8988T (cell line): ENCODE data around the gene UTF1.
"Not testable (repeated sequence)": the region's sequence is repeated elsewhere in the genome, so short reads cannot be mapped to it uniquely, and the experiment has no call there.

Experiments used
- DNase-seq: peaks from one replicate; pipeline ENCODE4 v3.0.0; 2011

Gene UTF1

DNA sequence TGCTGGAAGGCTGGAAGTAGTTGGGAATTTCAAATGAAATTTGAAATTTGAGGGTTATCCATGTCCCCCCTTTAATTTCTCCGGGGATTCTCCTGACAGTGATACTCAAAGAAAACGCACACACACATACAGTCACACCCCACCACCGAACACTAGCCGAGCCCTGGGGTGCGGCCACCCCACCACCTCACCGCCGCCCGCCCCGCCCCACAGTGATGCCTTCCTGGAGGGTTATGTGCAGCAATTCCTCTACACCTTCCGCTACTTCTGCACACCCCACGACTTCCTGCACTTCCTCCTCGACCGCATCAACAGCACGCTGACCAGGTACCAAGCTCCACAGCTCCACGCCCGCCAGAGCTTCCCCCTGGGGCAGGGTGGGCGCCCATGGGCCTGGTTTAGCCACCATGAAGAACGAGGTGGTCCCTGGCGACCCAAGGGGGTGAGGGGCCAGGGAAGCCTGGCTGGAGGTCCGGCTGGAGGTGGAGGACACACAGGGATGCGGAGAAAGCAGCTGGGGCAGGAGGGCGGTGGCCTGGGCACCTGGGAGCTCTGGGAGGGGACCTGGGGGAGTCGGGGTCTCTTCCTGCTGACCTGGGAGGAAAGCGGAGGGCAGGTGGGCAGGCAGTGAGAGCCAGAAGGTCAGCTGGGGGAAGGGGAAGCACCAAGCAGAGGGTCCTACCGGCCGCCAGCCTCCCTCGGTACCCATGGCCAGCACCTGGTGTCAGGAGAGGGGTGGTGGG, 19.4 kb upstream of the UTF1 start:
- DNase-seq, result no peak

DNA sequence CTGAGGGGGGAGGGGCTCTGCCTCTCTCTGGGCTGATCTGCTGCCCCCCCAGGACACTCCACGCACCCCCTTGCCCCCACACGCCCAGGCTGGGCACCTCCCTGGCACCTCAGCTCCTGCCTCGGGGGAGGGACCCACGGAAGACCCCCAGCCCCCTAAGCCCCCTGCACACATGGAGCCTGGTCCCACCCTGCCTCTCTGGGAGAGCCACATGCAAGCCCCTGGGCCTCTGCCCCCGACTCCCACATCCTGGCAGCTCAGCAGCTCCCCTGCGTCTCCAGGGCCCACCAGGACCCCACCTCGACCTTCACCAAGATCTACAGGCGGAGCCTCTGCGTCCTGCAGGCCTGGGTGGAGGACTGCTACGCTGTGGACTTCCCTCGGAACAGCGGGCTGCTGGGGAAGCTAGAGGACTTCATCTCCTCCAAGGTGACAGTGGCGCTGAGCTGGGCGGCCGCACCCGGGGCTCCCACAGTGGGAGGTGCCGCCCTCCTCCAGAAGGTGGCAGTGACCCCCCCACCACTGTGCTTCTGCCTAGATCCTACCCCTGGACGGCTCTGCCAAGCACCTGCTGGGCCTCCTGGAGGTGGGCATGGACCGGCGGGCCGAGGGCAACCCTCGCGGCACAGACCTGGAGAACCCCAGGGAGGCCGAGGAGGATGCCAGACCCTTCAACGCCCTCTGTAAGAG, 18.7 kb upstream of the UTF1 start:
- no peak for DNase-seq

DNA sequence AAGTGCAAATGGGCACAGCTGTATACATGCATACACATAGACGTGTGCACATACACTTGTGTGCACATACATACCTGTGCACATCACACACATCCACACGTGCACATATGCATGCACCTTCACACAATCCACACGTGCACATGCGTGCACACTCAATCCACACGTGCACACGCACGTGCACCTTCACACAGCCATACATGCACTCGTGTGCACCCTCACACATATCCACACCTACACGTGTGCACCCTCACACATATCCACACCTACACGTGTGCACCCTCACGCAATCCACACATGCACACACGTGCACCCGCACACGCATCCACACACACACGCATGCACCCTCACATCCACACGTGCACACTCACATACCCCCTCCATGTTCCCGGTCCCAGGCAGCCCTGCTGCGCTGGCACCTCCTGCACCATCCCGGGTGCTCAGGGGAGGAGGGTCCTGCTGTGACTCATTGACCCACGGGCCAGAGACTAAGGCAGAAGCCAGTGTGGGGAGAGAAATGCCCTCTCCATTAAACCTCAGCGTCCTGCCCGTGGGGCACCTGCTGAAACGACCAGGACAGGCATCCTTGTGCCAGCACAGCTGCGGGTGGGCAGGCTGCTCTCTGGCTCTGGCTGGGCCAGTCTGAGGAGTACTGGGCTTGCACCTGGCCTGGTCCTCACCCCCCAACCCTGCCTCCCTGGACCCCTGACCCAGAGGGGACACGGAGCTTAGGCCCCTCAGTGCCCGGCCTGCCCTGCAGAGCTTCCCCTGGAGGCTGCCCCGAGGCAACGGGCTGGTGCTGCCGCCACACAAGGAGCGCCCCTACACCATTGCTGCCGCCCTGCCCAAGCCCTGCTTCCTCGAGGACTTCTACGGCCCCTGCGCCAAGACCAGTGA, 17.8 kb upstream of the UTF1 start:
- no peak for DNase-seq

DNA sequence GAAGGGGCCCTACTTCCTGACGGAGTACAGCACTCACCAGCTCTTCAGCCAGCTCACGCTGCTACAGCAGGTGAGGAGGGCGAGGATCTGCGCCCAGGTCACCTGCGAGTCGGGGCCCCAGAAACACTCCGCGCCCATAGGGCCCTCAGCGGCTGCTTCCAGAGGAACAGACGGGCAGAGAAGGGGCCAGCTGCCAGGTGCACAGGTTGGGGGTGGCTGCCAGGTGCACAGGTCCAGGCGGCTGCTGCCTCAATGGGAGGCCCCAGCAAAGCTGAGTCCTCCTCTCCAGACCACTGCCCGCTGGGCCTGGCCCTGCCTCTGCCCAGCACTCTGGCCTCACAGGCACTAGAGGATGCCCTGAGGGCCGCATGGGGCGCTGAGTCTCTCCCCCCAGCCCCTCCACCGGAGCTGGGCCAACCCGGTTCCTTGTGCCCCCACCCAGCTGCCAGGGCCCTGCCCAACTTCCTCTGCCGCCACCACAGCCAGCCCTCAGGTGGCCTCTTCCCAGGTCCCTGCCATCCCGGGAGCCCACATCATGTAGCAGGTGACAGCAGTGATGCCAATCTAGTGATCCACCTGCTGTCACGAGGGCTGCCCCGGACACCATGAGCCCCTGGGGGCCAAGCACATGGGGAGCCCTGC, 17.0 kb upstream of the UTF1 start:
- DNase-seq, result no peak

DNA sequence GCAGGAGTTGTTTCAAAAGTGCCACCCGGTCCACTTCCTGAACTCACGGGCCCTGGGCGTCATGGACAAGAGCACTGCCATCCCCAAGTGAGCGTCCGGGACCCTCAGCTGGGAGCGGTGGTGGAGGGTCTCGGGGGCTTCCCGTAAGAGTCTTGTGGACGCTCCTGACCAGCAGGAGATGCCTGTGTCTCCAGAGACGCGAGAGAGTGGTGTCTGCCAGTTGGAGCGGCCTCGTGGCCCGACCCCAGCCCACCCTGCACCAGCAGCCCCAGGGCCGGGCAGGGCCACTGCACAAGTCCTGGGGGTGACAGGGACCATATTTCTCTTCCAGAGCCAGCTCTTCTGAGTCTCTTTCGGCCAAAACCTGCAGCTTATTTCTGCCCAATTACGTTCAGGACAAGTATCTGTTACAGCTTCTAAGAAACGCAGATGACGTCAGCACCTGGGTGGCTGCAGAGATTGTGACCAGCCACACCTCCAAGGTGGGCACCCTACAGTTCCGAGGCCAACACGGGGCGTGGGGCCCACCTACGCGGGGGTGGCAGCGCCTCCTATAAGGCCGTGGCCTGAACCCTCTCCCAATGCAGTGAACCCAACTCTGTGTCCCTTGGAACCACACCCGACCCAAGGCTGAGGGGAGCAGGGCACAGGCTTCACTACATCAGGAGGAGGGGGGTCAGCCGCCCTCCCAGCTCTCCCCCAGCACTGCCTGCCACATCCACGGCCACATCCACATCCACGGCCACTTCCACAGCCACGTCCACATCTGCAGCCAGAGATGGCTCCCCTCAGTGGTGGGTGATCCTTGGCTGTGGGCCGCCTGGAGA, 16.2 kb upstream of the UTF1 start:
- DNase-seq, result no peak

DNA sequence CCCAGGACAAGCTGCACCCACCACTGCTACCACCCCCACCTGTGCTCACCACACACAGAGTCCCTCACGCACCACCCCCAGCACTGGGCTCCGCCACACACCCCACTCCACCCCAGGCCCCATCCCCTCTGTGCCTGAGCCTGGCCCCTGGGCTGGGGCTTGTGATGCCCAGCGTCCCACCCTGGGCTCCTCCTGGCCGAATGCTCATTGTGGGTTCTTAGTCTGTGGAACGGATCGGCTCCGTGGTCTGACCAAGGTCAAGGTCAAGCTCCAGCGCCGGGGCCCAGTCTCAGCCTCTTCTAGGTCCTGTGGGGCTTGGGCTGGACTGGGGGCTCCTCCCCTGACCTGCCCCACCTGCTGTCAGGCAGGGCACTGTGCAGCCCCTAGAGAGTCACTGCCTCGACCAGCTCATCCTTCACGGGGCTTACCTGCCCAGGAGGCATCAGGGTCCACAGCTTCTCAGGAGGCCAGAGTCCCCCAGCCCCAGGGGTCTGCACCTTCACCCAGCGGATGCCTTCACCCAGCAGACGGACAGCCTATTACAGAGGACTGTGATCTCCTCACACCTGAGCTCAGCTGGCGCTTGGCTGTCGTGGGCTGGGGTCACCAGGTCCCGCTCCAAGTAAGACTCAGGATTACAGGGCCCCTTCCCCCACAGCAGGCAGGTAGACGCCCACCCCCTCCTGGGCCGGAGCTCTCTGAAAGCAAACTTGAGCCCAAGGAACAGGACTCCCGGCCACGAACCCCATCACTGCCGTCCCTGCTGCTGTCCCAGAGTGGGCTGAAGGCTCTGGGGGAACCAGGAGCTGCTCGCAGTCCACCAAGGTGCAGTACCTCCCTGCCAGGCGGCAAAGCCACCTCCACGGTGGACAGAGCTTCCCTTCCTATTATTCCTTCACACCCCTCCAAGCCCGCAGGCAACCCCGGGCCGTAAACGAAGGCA, 15.3 kb upstream of the UTF1 start:
- no peak for DNase-seq

DNA sequence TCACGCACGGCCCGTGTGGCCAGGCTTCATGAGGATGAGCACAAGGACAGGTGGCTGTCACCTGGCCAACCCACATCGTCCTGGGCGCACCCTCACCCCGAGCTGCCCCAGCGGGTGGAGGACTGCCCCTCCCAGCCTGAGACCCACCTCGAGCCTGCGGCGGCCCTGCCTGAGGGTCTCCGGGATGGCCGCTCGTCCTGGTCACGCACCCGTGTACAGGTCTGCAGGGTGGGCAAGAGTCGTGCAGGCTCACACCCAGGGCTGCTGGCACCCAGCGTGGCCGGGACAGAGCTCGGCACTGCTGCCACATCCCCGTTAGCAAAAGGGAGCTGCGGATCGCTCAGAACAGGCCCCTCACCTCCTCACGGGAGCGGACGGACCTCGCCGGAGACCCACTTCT, 14.4 kb upstream of the UTF1 start:
- DNase-seq, result no peak

DNA sequence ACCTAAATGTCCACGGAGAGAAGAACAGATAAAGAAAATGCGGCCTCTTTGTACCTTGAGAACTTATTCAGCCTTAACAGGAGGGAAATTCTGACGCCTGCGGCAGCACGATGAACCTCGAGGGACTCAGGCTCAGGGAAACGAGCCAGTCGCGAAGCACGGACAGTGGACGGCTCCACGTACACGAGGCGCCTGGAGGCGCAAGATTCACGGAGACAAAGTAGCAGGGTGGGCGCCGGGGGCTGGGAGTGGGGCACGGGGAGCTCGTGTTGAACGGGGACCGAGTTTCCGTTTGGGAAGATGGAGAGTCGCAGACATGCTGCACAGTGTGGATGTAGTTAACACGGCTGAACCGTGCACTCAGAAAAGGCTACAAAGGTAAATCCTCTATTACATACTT, 13.2 kb upstream of the UTF1 start:
- no peak for DNase-seq

DNA sequence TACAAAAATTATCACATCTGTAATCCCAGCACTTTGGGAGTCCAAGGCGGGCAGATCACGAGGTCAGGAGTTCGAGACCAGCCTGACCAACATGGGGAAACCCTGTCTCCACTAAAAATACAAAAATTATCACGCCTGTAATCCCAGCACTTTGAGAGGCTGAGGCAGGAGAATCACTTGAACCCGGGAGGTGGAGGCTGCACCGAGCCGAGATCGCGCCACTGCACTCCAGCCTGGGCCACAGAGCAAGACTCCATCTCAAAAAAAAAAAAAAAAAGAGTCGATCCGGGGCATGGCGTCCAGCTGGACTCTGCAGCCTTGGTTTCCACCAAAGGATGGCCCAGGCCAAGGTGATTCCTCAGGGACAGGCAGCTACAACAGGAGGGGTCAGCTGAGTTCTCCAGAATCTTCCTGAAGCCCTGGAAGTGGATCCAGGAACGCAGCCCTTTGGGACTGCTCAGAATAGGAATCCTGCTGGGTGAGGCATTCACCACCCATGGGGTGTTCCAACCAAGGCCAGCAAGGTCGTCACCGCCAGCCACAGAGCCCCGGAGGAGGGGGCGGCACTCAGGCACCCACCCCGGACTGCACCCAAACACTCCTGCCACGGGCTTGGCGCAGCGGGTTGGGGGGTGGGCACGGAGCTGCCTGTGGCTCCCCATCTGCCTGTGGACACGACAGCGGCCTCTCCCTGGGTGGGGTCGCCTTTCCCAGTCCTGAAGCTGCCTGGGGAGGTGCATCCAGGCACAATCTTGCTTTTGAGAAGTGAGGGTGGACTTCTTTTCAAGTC, 12.0 kb upstream of the UTF1 start:
- no peak for DNase-seq

DNA sequence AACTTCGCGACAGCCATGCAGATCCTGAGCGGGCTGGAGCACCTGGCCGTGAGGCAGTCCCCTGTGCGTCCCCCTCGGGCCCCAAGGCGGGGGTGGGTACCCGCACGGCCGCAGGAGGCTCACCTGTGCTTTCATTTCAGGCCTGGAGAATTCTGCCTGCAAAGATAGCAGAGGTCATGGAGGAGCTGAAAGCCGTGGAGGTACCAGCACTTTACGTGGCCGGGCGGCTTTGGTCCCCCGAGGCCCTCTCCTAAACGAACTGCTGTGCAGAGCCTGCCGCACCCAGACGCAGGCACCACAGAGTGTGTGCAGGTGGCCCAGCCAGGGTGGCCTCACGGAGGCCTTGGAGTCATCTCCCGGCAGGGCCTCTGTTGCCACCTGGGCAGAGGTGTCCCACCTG, 11.1 kb upstream of the UTF1 start:
- no peak for DNase-seq

DNA sequence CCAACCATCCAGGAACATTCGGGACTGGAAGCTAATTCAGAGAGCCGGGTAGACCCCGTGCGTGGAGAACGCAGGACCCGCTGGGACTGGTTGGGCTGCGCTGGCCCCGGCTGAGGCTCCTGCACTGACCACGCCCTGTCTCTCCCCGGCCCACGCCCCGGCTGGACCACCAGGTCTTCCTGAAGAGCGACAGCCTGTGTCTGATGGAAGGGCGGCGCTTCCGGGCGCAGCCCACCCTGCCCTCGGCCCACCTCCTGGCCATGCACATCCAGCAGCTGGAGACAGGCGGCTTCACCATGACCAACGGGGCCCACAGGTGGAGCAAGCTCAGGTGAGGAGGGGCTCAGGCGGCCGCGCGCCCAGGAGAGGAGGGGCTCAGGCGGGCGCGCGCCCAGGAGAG, 10.2 kb upstream of the UTF1 start:
- no peak for DNase-seq

DNA sequence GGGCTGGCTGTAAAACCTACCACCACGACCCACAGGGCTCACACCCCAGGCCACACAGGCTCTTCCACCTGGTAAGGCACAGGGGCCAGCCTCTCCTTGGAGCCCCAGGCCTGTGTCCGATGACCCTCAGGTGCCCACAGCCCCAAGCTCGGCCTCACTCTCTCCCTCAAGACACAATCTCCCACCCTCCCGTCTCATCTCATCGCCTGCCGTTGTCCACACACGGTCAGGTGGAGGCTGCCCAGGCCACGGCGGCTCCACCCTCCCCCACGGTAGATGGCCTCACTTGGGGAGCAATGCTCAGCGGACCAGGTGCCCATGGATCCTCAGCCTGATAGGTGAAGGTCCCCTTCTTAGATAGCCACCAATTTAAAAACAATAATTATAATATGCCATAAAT, 8.7 kb upstream of the UTF1 start:
- no peak for DNase-seq

DNA sequence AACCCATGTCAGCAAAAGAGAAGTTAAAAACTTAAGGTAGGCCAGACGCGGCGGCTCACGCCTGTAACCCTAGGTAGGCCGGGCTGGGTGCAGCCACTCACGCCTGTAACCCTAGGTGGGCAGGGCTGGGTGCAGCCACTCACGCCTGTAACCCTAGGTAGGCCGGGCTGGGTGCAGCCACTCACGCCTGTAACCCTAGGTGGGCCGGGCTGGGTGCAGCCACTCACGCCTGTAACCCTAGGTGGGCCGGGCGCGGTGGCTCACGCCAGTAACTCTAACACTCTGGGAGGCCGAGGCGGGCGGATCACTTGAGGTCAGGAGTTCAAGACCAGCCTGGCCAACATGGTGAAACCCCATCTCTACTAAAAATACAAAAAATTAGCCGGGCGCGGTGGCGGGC, 8.3 kb upstream of the UTF1 start:
- not testable (repeated sequence) for DNase-seq

DNA sequence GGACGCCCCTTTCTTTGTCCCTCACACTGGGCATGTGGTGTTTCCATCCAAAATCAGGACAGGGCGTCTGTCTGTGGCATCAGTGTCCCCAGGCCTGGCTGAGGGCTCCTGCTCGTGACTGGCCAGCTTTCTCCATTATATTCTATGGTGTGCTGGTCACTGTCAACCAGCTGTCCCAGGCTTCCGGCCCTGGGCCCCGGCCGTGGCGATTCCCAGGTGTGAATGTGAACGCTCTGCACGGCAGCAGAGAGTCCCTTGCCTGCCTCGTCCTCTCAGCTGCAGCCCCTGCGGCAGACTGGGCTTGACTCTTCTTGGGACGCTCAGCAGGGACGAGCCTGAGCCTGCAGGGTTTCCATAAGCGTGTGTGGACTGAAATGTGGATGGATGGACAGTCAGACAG, 5.9 kb upstream of the UTF1 start:
- no peak for DNase-seq

DNA sequence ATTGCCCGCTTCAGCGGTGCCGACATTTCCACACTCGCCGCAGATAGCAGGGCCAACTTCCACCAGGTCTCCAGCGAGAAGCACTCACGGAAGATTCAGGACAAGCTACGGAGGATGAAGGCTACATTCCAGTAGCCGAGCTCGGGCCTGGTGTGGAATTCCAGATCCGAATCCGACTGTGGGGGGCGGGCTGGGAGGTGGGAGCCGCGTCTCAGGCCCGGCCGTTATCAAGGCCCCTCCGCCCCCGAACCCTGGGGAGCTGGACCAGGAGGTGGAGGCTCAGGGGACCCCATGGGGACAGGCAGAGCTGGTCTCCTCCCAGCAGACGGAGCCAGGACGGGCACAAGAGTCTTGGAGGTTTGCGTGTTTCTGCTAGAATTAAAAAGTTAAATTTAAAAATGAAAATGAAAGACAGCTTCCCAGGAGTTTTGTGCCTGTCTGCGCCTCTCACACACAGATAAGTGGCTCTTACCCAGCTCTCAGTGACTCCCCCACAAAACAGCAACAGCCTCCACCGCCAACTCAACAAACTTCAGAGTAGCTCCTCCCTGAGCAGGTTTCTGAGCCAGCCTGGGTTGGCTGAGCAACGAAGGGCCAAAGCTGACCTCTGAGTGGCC, 5.2 kb upstream of the UTF1 start:
- DNase-seq, result no peak

DNA sequence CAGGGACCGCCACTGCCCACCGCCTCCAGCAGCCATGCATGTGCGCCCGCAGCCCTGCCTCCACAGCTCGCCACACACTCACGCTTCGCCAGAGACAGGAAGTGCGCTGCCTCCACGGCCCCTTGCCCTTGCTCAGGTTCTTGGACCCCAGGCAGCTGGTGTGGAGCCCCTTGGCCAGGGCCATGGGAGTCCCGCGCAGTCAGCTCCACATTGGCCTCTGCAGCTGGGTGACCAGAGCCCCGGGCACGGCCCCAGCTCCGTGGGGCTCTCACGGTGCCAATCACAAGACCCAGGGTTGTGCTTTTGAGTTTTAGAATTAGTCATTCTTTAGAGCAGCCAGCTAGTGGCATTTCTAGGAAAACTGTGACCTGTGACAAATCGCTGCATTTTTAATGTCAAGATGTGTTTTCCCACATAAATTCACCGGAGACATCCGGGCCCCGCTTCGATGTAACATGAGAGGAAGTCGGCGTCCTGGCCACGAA, 4.3 kb upstream of the UTF1 start:
- no peak for DNase-seq

DNA sequence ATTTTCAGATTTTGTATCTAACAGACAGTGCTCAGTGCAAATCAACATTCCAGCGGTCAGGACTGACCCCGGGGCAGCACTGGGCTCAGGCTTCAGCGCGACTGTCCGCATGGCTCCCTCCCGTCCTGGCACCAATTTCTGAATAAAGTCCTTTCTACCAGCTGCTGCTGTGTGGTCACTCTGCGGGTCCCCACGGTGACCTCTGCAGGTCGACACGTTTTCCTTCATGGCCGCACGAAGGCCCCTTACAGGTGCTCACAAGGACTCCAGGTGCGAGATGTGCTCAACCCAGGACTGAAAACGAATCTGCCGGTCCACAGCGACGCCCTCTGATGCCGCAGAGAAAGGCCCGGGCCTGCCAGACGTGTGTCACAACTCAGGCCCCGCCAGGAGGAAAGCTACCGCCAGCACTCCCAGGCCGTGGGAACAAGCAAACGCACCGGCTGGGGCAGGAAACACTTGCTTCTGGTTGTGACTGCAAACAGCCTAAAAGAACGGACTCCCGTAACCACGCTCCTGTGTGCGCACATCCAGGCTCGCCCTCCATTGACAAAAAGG, 3.7 kb upstream of the UTF1 start:
- DNase-seq, result no peak

DNA sequence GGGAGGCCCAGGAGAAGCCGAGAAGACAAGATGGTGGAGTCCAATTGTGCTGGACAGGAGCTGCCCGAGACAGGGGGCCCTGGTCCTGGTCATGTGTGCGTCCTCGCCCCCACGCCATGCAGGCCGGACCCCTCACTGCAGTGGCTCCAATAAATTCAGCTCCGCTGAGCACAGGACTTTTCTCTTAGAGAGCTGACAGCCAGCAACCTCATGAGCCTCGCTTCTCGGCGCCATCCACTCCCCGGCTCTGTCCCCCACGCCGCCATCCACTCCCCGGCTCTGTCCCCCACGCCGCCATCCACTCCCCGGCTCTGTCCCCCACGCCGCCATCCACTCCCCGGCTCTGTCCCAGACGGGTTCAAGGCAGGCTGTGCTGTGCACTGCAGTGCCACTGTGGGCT, 2.8 kb upstream of the UTF1 start:
- DNase-seq, result no peak

DNA sequence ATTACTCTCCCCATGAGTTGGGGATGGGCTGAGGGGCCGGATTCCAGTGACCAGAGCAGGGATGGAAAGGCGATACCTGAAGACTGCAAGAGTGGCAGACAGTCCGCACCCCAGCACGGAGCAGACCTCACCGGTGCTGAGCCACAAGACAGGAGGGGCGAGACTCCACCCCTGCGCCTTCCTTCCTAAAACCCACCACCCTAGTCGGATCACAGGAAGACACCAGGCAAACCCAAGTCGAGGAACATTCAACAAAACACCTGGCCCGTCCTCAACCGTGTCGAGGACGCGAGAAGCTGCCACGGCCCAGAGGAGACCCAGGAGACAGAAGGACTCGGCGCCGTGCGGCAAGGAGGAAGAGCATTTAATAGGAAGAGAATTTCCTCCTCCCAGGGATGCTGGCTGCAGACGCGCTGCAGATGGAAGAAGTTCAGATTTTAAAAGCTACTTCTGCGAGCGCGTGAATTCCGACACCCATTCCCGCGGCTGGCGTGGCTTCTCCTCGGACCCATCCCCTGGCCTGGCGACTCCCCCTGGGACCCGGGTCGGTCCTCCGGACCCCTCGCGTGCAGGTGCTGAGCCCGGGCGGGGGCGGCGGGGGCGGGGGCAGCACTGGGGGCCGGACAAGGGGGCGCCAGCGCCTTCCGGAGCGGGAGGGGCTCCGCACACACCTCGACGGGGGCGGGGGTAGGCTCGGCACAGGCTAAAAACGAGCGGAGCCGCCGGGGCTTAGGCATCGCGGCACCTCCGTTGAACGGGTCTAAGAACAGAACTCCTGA, 563 bp upstream of the UTF1 start:
- DNase-seq, result no peak
